Spinal cord (tissue), 10 donors: ENCODE measurements around the gene WDR49. TPM values are rescaled to one million over a fixed set of nuclear protein-coding genes. Genes with fewer than 3 reads are reported as not detected.
A peak's percentile ranks its signal among the peaks of the same experiment; 100 is the strongest.

Source experiments
- DNase-seq, 6 donors: peaks; one replicate each; pipeline versions ENCODE4 v3.0.0 to v3.0.0-alpha.2; 2013 to 2015; ENCODE audit warnings: low spot score in 6 of 6, low read depth in 4 of 6
- H3K27ac ChIP-seq: one replicate; pipeline ENCODE4 v1.5.1; 2013; ENCODE audit warnings: low read depth, low read length, control low read depth
- H3K27me3 ChIP-seq: one replicate; pipeline ENCODE4 v1.6.1; 2013; ENCODE audit warnings: low read length; ENCODE audit not compliant: control insufficient read depth, insufficient read depth
- H3K36me3 ChIP-seq: one replicate; pipeline ENCODE4 v1.6.1; 2013; ENCODE audit warnings: low read length; ENCODE audit not compliant: control insufficient read depth, insufficient read depth
- H3K4me1 ChIP-seq: one replicate; pipeline ENCODE4 v1.6.1; 2013; ENCODE audit warnings: low read length; ENCODE audit not compliant: control insufficient read depth, insufficient read depth
- H3K4me3 ChIP-seq: one replicate; pipeline ENCODE4 v1.5.1; 2013; ENCODE audit warnings: low read depth, low read length, control low read depth
- H3K9me3 ChIP-seq: one replicate; pipeline ENCODE4 v1.6.1; 2013; ENCODE audit warnings: low read length; ENCODE audit not compliant: control insufficient read depth, insufficient read depth
- WGBS: methylation state at CpG from one replicate; pipeline ENCODE4 v1.1.5; 2013; ENCODE audit warnings: missing lambda C conversion rate; ENCODE audit not compliant: insufficient coverage; 5-methylcytosine and 5-hydroxymethylcytosine counted together
- polyA plus RNA-seq, 2 donors: library from polyadenylated mRNA; unstranded; fragments of 120-200 nt; gene quantifications; one replicate each; pipeline ENCODE4 v1.2.1, GENCODE V29; 2013; ENCODE audit not compliant: insufficient read length in 2 of 2
- total RNA-seq, 2 donors: library from RNA; depleted of rRNA in 1 of 2; stranded (reverse); fragments of 120-200 nt in 1 of 2; fragments of >200 nt in 1 of 2; gene quantifications; one replicate each; pipeline versions ENCODE4 v1.2.3 to v1.2.4, GENCODE V29; 2013 to 2014
- donor health status: healthy.

WDR49 gene
- total and polyA plus RNA-seq, 4 donors = 4.4 to 47.2 (median 19.7) TPM

- H3K36me3 ChIP-seq = no peaks in the 10 kb centered on the region
- no peaks in the 10 kb centered on the region for H3K27me3 ChIP-seq
- WGBS = no CpG with 5 or more reads among the region's 2 CpGs
- H3K27ac ChIP-seq = no peak overlapping the region
- DNase-seq = no peak
- no peaks in the 10 kb centered on the region for H3K9me3 ChIP-seq
- H3K4me1 ChIP-seq = no peaks in the 10 kb centered on the region
- H3K4me3 ChIP-seq = no peak overlapping the region
These were observed 169.8 kb downstream of the WDR49 start for GRCh38 chr3:167483708-167484475.

- DNase-seq = no peak
These were observed 172.6 kb downstream of the WDR49 start for GRCh38 chr3:167481164-167481563.

GRCh38 chr3:167480748-167481147 lies 173.0 kb downstream of the WDR49 start:
- Histone ChIP-seq H3K4me3 (no peak overlapping the region), H3K9me3 (no peaks in the 10 kb centered on the region), H3K4me1 (no peaks in the 10 kb centered on the region), H3K36me3 (no peaks in the 10 kb centered on the region), H3K27ac (no peak overlapping the region), H3K27me3 (no peaks in the 10 kb centered on the region)
- WGBS = no CpG with 5 or more reads among the region's 2 CpGs
- DNase-seq = no peak

More at GRCh38 chr3:167481164-167481563, 172.6 kb downstream of the WDR49 start:
- H3K27ac ChIP-seq = no peak overlapping the region
- H3K27me3 ChIP-seq = no peaks in the 10 kb centered on the region
- H3K9me3 ChIP-seq = no peaks in the 10 kb centered on the region
- no peak overlapping the region for H3K4me3 ChIP-seq
- H3K4me1 ChIP-seq = no peaks in the 10 kb centered on the region
- no peaks in the 10 kb centered on the region for H3K36me3 ChIP-seq

GRCh38 chr3:167473863-167474262 lies 179.9 kb downstream of the WDR49 start, which contains the start of gene SERPINI2:
SERPINI2 (minus strand) TSS chr3:167474042; CDS start chr3:167471834, 2,208 bp downstream.
- H3K27ac ChIP-seq = no peak within 1 kb of the TSS
- 80% methylated on average over 1 of the region's 4 CpGs for WGBS
- no peaks in the 10 kb centered on the region for H3K9me3 ChIP-seq
- H3K4me3 ChIP-seq = no peak within 1 kb of the TSS
- H3K4me1 ChIP-seq = no peaks in the 10 kb centered on the region
- no peaks in the 10 kb centered on the region for H3K27me3 ChIP-seq
- H3K36me3 ChIP-seq = no peaks in the 10 kb centered on the region
- no peak for DNase-seq

GRCh38 chr3:167469381-167469780 lies 184.4 kb downstream of the WDR49 start:
- Histone ChIP-seq H3K36me3 (no peaks in the 10 kb centered on the region), H3K4me3 (no peak overlapping the region), H3K27ac (no peak overlapping the region), H3K9me3 (no peaks in the 10 kb centered on the region), H3K4me1 (no peaks in the 10 kb centered on the region), H3K27me3 (no peaks in the 10 kb centered on the region)
- peak in 1 of 6 donors; percentile 16 for DNase-seq
- WGBS = 43% methylated on average over 1 of the region's 3 CpGs

- 80% methylated on average over 1 of the region's 5 CpGs for WGBS
- peaks cover 3% of the 10 kb centered on the region for H3K36me3 ChIP-seq
- no peak overlapping the region for H3K4me3 ChIP-seq
- H3K9me3 ChIP-seq = no peaks in the 10 kb centered on the region
- H3K4me1 ChIP-seq = no peaks in the 10 kb centered on the region
- DNase-seq = no peak
- no peaks in the 10 kb centered on the region for H3K27me3 ChIP-seq
- H3K27ac ChIP-seq = no peak overlapping the region
These were observed 185.7 kb downstream of the WDR49 start for GRCh38 chr3:167467848-167468611.

GRCh38 chr3:167466966-167467365 lies 186.8 kb downstream of the WDR49 start:
- DNase-seq = peak in 5 of 6 donors; percentile 7 to 93 (median 40)
- Histone ChIP-seq H3K27me3 (no peaks in the 10 kb centered on the region), H3K27ac (no peak overlapping the region)

GRCh38 chr3:167456157-167456799 lies 197.5 kb downstream of the WDR49 start:
- no peaks in the 10 kb centered on the region for H3K9me3 ChIP-seq
- no peaks in the 10 kb centered on the region for H3K27me3 ChIP-seq
- H3K4me3 ChIP-seq = no peak overlapping the region
- no peak for DNase-seq
- no peaks in the 10 kb centered on the region for H3K36me3 ChIP-seq
- H3K4me1 ChIP-seq = no peaks in the 10 kb centered on the region
- WGBS = 84% methylated on average over 3 of the region's 6 CpGs
- H3K27ac ChIP-seq = no peak overlapping the region

More at GRCh38 chr3:167466966-167467365, 186.8 kb downstream of the WDR49 start:
- Histone ChIP-seq H3K36me3 (peaks cover 3% of the 10 kb centered on the region), H3K4me1 (no peaks in the 10 kb centered on the region), H3K9me3 (no peaks in the 10 kb centered on the region), H3K4me3 (no peak overlapping the region)

GRCh38 chr3:167453815-167454214 lies 199.9 kb downstream of the WDR49 start:
- Histone ChIP-seq H3K9me3 (no peaks in the 10 kb centered on the region), H3K36me3 (no peaks in the 10 kb centered on the region), H3K4me3 (no peak overlapping the region), H3K27ac (no peak overlapping the region), H3K4me1 (no peaks in the 10 kb centered on the region), H3K27me3 (no peaks in the 10 kb centered on the region)
- peak in 1 of 6 donors; percentile 55 for DNase-seq
- 75% methylated on average over 1 of the region's 2 CpGs for WGBS
